22Rv1 (cell line): ENCODE results near the gene CATSPERB.

Source experiments
- CTCF ChIP-seq: fragments of 450-650 bp; IDR thresholded peaks from 2 replicates; pipeline ENCODE4 v1.5.1; 2017; ENCODE audit warnings: mild to moderate bottlenecking
- ZFX ChIP-seq: fragments of 450-650 bp; IDR thresholded peaks from 2 replicates; pipeline ENCODE4 v1.6.1; 2017; ENCODE audit warnings: antibody characterized with exemption, borderline replicate concordance

GRCh38 chr14:91727121-91727520 is 4.8 kb downstream of the CATSPERB start:
- no peak for TF ChIP-seq CTCF
- no peak for TF ChIP-seq ZFX
